MM.1S (cell line): ENCODE data around the gene RTN4RL2.
A peak's percentile ranks its signal among the peaks of the same experiment; 100 is the strongest.

Source experiments
- DNase-seq: peaks from one replicate; pipeline ENCODE4 v3.0.0-alpha.2; 2015
- H2AFZ ChIP-seq: fragments of 300-600 bp; sonication (generic); 2 replicates; pipeline ENCODE4 v1.6.0; 2016; ENCODE audit warnings: antibody characterized with exemption, low read length
- H3F3A ChIP-seq: fragments of 300-600 bp; sonication (generic); 2 replicates; pipeline ENCODE4 v1.6.1; 2016; ENCODE audit warnings: mild to moderate bottlenecking, antibody characterized with exemption, low read length, moderate library complexity, mixed read lengths; ENCODE audit not compliant: insufficient read depth
- H3K27ac ChIP-seq: fragments of 300-600 bp; sonication (generic); 2 replicates; pipeline ENCODE4 v1.5.1; 2016; ENCODE audit warnings: mild to moderate bottlenecking, low read length
- H3K27me3 ChIP-seq: fragments of 300-600 bp; sonication (generic); replicated peaks from 2 replicates; pipeline ENCODE4 v1.6.0; 2016; ENCODE audit warnings: low read length; ENCODE audit not compliant: insufficient read depth
- H3K36me3 ChIP-seq: fragments of 300-600 bp; sonication (generic); replicated peaks from 2 replicates; pipeline ENCODE4 v1.6.1; 2016; ENCODE audit warnings: mild to moderate bottlenecking, low read length, mixed read lengths; ENCODE audit not compliant: insufficient read depth
- H3K4me1 ChIP-seq: fragments of 300-600 bp; sonication (generic); 2 replicates; pipeline ENCODE4 v1.6.1; 2016; ENCODE audit warnings: low read length, mixed read lengths
- H3K4me2 ChIP-seq: fragments of 300-600 bp; sonication (generic); 2 replicates; pipeline ENCODE4 v1.6.0; 2016; ENCODE audit warnings: low read depth, low read length
- H3K4me3 ChIP-seq: fragments of 300-600 bp; sonication (generic); 2 replicates; pipeline ENCODE4 v1.5.1; 2016; ENCODE audit warnings: low read length, mixed read lengths
- H3K79me2 ChIP-seq: fragments of 300-600 bp; sonication (generic); 2 replicates; pipeline ENCODE4 v1.6.1; 2016; ENCODE audit warnings: mixed run types, low read length, mixed read lengths
- H3K9ac ChIP-seq: fragments of 300-600 bp; sonication (generic); 2 replicates; pipeline ENCODE4 v1.6.1; 2016; ENCODE audit warnings: low read length, mixed read lengths
- H3K9me2 ChIP-seq: fragments of 300-600 bp; sonication (generic); replicated peaks from 2 replicates; pipeline ENCODE4 v1.6.1; 2016; ENCODE audit warnings: mild to moderate bottlenecking, low read length, mixed read lengths; ENCODE audit not compliant: insufficient read depth
- H3K9me3 ChIP-seq: fragments of 300-600 bp; sonication (generic); replicated peaks from 2 replicates; pipeline ENCODE4 v1.6.1; 2016; ENCODE audit warnings: mild to moderate bottlenecking, low read length, mixed read lengths; ENCODE audit not compliant: insufficient read depth
- H4K20me1 ChIP-seq: fragments of 300-600 bp; sonication (generic); 2 replicates; pipeline ENCODE4 v1.6.1; 2016; ENCODE audit warnings: mild to moderate bottlenecking, low read length, moderate library complexity, mixed read lengths; ENCODE audit not compliant: insufficient read depth
- EZH2 ChIP-seq: fragments of 300-600 bp; sonication (generic); optimal IDR thresholded peaks from 2 replicates; pipeline ENCODE3; 2017; ENCODE audit warnings: low read depth, mild to moderate bottlenecking, antibody characterized with exemption, low read length, mixed read lengths
- EZH2phosphoT487 ChIP-seq: fragments of 300-600 bp; sonication (generic); IDR thresholded peaks from 2 replicates; pipeline ENCODE4 v1.6.1; 2018; ENCODE audit warnings: antibody characterized with exemption, low read length
- TF ChIP-seq, protein P1 (sequence below): fragments of 300-600 bp; sonication (generic); IDR thresholded peaks from 2 replicates; pipeline ENCODE4 v1.5.1; 2016; ENCODE audit warnings: antibody characterized with exemption, low read length, mixed read lengths

Gene RTN4RL2

GRCh38 chr11:57476047-57476756 is 15.9 kb downstream of the RTN4RL2 start:
- DNase-seq, result peak; percentile 35
- peak overlapping the region; percentile 73 for H3K9ac ChIP-seq
- no peaks in the 10 kb centered on the region for H3K79me2 ChIP-seq
- H3K9me3 ChIP-seq, result no peaks in the 10 kb centered on the region
- TF ChIP-seq, protein P1, sequence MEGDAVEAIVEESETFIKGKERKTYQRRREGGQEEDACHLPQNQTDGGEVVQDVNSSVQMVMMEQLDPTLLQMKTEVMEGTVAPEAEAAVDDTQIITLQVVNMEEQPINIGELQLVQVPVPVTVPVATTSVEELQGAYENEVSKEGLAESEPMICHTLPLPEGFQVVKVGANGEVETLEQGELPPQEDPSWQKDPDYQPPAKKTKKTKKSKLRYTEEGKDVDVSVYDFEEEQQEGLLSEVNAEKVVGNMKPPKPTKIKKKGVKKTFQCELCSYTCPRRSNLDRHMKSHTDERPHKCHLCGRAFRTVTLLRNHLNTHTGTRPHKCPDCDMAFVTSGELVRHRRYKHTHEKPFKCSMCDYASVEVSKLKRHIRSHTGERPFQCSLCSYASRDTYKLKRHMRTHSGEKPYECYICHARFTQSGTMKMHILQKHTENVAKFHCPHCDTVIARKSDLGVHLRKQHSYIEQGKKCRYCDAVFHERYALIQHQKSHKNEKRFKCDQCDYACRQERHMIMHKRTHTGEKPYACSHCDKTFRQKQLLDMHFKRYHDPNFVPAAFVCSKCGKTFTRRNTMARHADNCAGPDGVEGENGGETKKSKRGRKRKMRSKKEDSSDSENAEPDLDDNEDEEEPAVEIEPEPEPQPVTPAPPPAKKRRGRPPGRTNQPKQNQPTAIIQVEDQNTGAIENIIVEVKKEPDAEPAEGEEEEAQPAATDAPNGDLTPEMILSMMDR, result no peak
- TF ChIP-seq EZH2phosphoT487 (no peak), EZH2 (no peak)
- H3K4me3 ChIP-seq, result peak overlapping the region; percentile 60
- no peaks in the 10 kb centered on the region for H3K27me3 ChIP-seq
- H3K4me2 ChIP-seq, result peak overlapping the region; percentile 96
- H3K9me2 ChIP-seq, result no peaks in the 10 kb centered on the region
- no peaks in the 10 kb centered on the region for H3K36me3 ChIP-seq
- H3K4me1 ChIP-seq, result peaks cover 18% of the 10 kb centered on the region; the same call in 1 of the 2 replicates
- H3F3A ChIP-seq, result no peaks in the 10 kb centered on the region
- H4K20me1 ChIP-seq, result no peaks in the 10 kb centered on the region
- peak overlapping the region; percentile 91 for H2AFZ ChIP-seq
- peak overlapping the region; percentile 48; the same call in 1 of the 2 replicates for H3K27ac ChIP-seq

DNA sequence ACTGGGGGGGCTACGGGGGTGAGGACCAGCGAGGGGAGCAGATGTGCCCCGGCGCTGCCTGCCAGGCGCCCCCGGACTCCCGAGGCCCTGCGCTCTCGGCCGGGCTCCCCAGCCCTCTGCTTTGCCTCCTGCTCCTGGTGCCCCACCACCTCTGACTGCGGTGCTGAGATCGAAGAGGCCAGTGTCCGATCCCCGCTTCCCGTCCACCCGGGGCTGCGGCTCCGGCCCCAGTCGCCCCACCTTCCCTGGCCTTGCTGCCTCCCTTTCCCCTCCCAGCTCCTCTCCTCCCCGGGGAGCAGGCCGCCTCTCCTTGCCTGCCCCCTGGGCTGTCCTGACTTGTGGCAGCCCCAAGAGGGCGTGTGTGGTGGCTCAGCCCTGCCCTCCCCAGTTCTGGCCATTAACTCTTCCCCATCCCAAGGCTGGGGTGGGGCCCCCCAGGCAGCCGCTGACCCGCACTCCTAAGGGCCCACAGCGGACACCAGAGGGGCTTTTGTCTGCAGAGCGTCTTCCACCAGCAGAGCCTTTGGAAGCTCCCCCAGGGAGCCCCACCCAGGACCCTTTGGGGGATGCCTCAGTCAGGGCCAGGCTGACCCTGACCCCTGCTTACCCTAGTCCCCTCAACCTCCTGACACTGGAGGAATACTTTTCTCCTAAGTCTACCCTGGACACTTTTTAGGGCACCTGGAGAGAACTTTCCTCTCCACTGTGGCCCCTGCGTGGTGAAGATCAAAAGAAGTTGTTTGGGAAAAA is 16.6 kb downstream of the RTN4RL2 start:
- no peaks in the 10 kb centered on the region for H3K36me3 ChIP-seq
- peak overlapping the region; percentile 60 for H3K4me3 ChIP-seq
- no peaks in the 10 kb centered on the region for H3K9me3 ChIP-seq
- H3K4me1 ChIP-seq, result peaks cover 18% of the 10 kb centered on the region; the same call in 1 of the 2 replicates
- no peaks in the 10 kb centered on the region for H3F3A ChIP-seq
- H3K9ac ChIP-seq, result peak overlapping the region; percentile 73
- DNase-seq, result peak; percentile 59
- H4K20me1 ChIP-seq, result no peaks in the 10 kb centered on the region
- H2AFZ ChIP-seq, result peak overlapping the region; percentile 91
- H3K27ac ChIP-seq, result peak overlapping the region; percentile 48; the same call in 1 of the 2 replicates
- peak overlapping the region; percentile 96 for H3K4me2 ChIP-seq
- no peaks in the 10 kb centered on the region for H3K9me2 ChIP-seq
- no peaks in the 10 kb centered on the region for H3K79me2 ChIP-seq
- TF ChIP-seq EZH2 (no peak), EZH2phosphoT487 (no peak)
- TF ChIP-seq, protein P1, result peak; percentile 65
- no peaks in the 10 kb centered on the region for H3K27me3 ChIP-seq

DNA sequence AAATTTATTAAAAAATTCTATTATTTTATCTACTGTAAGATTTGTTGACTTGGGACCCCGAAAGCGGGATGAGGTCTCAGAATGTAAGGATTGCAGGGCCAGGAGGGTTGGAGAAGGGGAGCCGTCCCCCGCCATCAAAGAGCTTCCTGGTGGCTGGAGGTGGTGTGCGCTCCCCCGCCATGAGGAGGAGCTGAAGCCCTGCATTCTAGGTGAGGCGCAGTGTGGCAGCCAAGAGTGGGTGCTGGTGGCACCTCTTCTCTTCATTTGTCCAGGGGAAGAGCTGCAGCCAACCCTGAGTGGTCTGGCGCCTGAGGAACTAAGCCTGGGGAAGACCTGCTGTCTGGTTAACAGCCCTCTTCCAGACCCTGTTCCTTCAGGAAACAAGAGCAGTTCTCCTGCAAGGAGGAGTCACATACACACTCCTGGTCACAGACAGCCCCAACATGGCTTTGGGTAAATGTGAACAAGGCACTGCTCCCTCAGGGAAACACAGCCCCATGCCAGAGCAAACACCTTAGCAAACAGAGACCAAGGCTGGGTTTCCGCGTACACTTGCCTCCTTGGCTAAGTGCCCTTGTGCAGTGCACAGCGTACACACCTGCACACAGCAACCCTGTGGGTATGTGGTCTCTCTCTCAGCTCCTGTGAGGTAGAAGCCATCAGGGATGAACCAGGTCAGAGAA is 17.3 kb downstream of the RTN4RL2 start:
- no peak overlapping the region for H2AFZ ChIP-seq
- no peaks in the 10 kb centered on the region for H4K20me1 ChIP-seq
- H3K9me3 ChIP-seq, result no peaks in the 10 kb centered on the region
- no peaks in the 10 kb centered on the region for H3K36me3 ChIP-seq
- DNase-seq, result no peak
- H3K9me2 ChIP-seq, result no peaks in the 10 kb centered on the region
- no peaks in the 10 kb centered on the region for H3K79me2 ChIP-seq
- H3K27ac ChIP-seq, result no peak overlapping the region
- no peak overlapping the region for H3K4me3 ChIP-seq
- peaks cover 18% of the 10 kb centered on the region; the same call in 1 of the 2 replicates for H3K4me1 ChIP-seq
- no peaks in the 10 kb centered on the region for H3F3A ChIP-seq
- H3K27me3 ChIP-seq, result peaks cover 6% of the 10 kb centered on the region; the same call in 1 of the 2 replicates
- H3K9ac ChIP-seq, result no peak overlapping the region
- H3K4me2 ChIP-seq, result no peak overlapping the region
- TF ChIP-seq, protein P1, result no peak
- TF ChIP-seq EZH2 (no peak), EZH2phosphoT487 (no peak)
